ENCODE results near the gene HACD1. TPM values are rescaled to one million over a fixed set of nuclear protein-coding genes. Genes with fewer than 3 reads are reported as not detected.
"Not testable (repeated sequence)": the region's sequence is repeated elsewhere in the genome, so short reads cannot be mapped to it uniquely, and the experiment has no call there.

HACD1 gene
- total and polyA plus RNA-seq, 2 donors (not counting 1 experiment from before 2014, with no cell fraction given) = 37.7 to 53.4 TPM

- Histone ChIP-seq H3K4me2 (ENCODE audit: extremely low read depth, insufficient read depth, low read length) (no peak overlapping the region), H3K9ac (ENCODE audit: insufficient read depth, low read length) (no peak overlapping the region), H3K27me3 (ENCODE audit: control insufficient read depth, insufficient read depth, low read length) (no peaks in the 10 kb centered on the region), H3K36me3 (ENCODE audit: control insufficient read depth, insufficient read depth, low read length) (no peaks in the 10 kb centered on the region), H3K4me1 (ENCODE audit: control insufficient read depth, extremely low read depth, insufficient read depth, low read length) (no peaks in the 10 kb centered on the region), H3K79me2 (ENCODE audit: control insufficient read depth, insufficient read depth, low read length) (no peaks in the 10 kb centered on the region), H4K20me1 (ENCODE audit: control insufficient read depth, extremely low read depth, insufficient read depth, low read length) (no peaks in the 10 kb centered on the region), H3K27ac (ENCODE audit: insufficient read depth, low read length) (no peak overlapping the region), H3K9me3 (ENCODE audit: control insufficient read depth, insufficient read depth, low read depth, low read length) (no peaks in the 10 kb centered on the region), H2AFZ (ENCODE audit: low read length) (no peak overlapping the region), H3K4me3 (replicated peaks in 1 of 4; ENCODE audit: control extremely low read depth in 1 of 4, insufficient read depth in 1 of 4, low read depth in 3 of 4, low read length in 4 of 4) (no peak overlapping the region)
- no peak for DNase-seq (ENCODE audit: low read depth in 2 of 2)
- TF ChIP-seq, protein P1, sequence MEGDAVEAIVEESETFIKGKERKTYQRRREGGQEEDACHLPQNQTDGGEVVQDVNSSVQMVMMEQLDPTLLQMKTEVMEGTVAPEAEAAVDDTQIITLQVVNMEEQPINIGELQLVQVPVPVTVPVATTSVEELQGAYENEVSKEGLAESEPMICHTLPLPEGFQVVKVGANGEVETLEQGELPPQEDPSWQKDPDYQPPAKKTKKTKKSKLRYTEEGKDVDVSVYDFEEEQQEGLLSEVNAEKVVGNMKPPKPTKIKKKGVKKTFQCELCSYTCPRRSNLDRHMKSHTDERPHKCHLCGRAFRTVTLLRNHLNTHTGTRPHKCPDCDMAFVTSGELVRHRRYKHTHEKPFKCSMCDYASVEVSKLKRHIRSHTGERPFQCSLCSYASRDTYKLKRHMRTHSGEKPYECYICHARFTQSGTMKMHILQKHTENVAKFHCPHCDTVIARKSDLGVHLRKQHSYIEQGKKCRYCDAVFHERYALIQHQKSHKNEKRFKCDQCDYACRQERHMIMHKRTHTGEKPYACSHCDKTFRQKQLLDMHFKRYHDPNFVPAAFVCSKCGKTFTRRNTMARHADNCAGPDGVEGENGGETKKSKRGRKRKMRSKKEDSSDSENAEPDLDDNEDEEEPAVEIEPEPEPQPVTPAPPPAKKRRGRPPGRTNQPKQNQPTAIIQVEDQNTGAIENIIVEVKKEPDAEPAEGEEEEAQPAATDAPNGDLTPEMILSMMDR (conservative IDR thresholded peaks at IDR 0.05 in 1 of 2, IDR thresholded peaks at IDR 0.05 in 1 of 2; ENCODE audit: low read depth in 1 of 2, low read length in 2 of 2) = no peak
Observed at GRCh38 chr10:17588420-17588819, 28.8 kb downstream of the HACD1 start.

- H3K36me3 ChIP-seq (ENCODE audit: control insufficient read depth, insufficient read depth, low read length); H3K9ac ChIP-seq (ENCODE audit: insufficient read depth, low read length); H3K4me2 ChIP-seq (ENCODE audit: extremely low read depth, insufficient read depth, low read length); H3K27ac ChIP-seq (ENCODE audit: insufficient read depth, low read length); H4K20me1 ChIP-seq (ENCODE audit: control insufficient read depth, extremely low read depth, insufficient read depth, low read length); H3K4me3 ChIP-seq (replicated peaks in 1 of 4; ENCODE audit: control extremely low read depth in 1 of 4, insufficient read depth in 1 of 4, low read depth in 3 of 4, low read length in 4 of 4); DNase-seq (ENCODE audit: low read depth in 2 of 2); H3K9me3 ChIP-seq (ENCODE audit: control insufficient read depth, insufficient read depth, low read depth, low read length); H2AFZ ChIP-seq (ENCODE audit: low read length); H3K79me2 ChIP-seq (ENCODE audit: control insufficient read depth, insufficient read depth, low read length); H3K4me1 ChIP-seq (ENCODE audit: control insufficient read depth, extremely low read depth, insufficient read depth, low read length); H3K27me3 ChIP-seq (ENCODE audit: control insufficient read depth, insufficient read depth, low read length): not testable (repeated sequence)
Observed at GRCh38 chr10:17587321-17587720, 29.9 kb downstream of the HACD1 start.

GRCh38 chr10:17586821-17587234 is 30.3 kb downstream of the HACD1 start:
- TF ChIP-seq EZH2 (IDR thresholded peaks at IDR 0.05; ENCODE audit: low read length, missing control alignments) = no peak
- TF ChIP-seq, protein P1 (conservative IDR thresholded peaks at IDR 0.05 in 1 of 2, IDR thresholded peaks at IDR 0.05 in 1 of 2; ENCODE audit: low read depth in 1 of 2, low read length in 2 of 2) = no peak
- no peak overlapping the region for H3K4me3 ChIP-seq (replicated peaks in 1 of 4; ENCODE audit: control extremely low read depth in 1 of 4, insufficient read depth in 1 of 4, low read depth in 3 of 4, low read length in 4 of 4)
- no peak overlapping the region for H3K27ac ChIP-seq (ENCODE audit: insufficient read depth, low read length)
- H3K4me1 ChIP-seq (ENCODE audit: control insufficient read depth, extremely low read depth, insufficient read depth, low read length) = no peaks in the 10 kb centered on the region
- H3K9me3 ChIP-seq (ENCODE audit: control insufficient read depth, insufficient read depth, low read depth, low read length) = no peaks in the 10 kb centered on the region
- H3K79me2 ChIP-seq (ENCODE audit: control insufficient read depth, insufficient read depth, low read length) = no peaks in the 10 kb centered on the region
- H3K36me3 ChIP-seq (ENCODE audit: control insufficient read depth, insufficient read depth, low read length) = no peaks in the 10 kb centered on the region
- peak; percentile 9 to 43 for DNase-seq (ENCODE audit: low read depth in 2 of 2)
- H3K4me2 ChIP-seq (ENCODE audit: extremely low read depth, insufficient read depth, low read length) = no peak overlapping the region
- H3K9ac ChIP-seq (ENCODE audit: insufficient read depth, low read length) = no peak overlapping the region
- no peak overlapping the region for H2AFZ ChIP-seq (ENCODE audit: low read length)
- H4K20me1 ChIP-seq (ENCODE audit: control insufficient read depth, extremely low read depth, insufficient read depth, low read length) = no peaks in the 10 kb centered on the region
- no peaks in the 10 kb centered on the region for H3K27me3 ChIP-seq (ENCODE audit: control insufficient read depth, insufficient read depth, low read length)

Data from fibroblast of lung (primary cell).